Measurements from ENCODE around the gene KLRC2. TPM values are rescaled to one million over a fixed set of nuclear protein-coding genes. Genes with fewer than 3 reads are reported as not detected.
A peak's percentile ranks its signal among the peaks of the same experiment; 100 is the strongest.
"Not testable (repeated sequence)": the region's sequence is repeated elsewhere in the genome, so short reads cannot be mapped to it uniquely, and the experiment has no call there.

KLRC2 gene
- polyA plus RNA-seq, 3 donors, result 0.22 to 0.28 TPM; not detected in 1

DNA sequence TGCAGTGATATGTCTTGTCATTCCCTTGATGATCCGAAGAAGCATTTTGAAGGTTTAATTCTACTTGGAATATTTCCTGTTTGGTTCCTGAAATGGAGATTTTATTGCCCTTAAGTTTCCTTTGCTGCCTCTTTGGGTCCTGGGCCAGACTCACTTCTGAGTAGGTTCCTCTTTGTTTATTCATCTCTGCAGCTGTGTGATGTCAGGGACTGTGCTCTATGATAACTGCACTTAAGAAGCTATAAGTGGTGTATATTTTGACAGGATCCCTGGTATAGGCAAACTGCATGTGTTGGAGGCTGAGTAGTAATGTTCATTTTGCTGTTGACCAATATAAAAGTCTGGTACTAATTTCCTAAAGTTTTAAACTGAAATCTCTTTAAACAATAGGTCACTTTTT, 26.4 kb downstream of the KLRC2 start, which contains the start of gene KLRC4:
KLRC4 (minus strand) TSS at position 366 of the 400 bp plus-strand sequence; CDS start at position 184, 182 bp downstream.
- no peak for DNase-seq (ENCODE audit: extremely low read depth in 1 of 11, low read depth in 9 of 11, low spot score in 4 of 11)

DNA sequence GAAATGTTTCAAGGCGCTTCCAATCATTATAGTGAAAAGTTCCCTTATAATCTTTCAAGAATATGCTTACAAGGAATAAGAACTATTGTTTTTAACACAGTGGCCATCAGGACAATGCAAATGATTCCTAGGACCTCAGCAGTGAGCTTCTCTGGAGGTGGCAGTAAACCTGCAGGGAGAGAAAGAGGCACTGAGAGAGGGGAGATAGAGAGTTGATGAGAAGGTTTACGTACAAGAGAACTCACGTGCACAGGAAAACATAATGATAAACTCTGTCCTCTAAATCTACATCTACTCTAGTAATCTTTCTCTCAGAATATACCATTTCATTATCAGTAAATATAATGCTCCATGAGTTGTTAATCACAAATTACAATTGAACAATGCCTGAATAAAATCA, 27.0 kb downstream of the KLRC2 start:
- no peak for DNase-seq (ENCODE audit: extremely low read depth in 1 of 11, low read depth in 9 of 11, low spot score in 4 of 11)

DNA sequence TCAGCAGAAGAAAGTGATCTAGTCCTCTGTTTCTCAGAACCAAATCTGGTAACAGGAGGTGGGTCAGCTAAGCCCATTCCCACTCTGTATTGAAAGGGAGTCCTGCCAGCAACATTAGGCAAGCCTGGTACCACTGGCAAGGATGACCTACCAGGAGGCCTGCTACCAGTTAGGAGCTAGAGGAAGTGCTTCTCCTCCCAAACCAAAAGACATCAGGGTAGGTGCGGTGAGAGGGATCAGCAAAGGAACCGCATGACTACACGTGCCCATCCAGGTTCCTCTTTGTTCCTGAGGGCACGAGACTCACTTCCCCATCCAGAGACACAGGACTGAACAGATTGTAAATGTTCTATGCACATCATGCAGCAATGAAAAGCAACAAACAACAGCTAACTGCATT, 29.1 kb downstream of the KLRC2 start:
- no peak for DNase-seq (ENCODE audit: extremely low read depth in 1 of 11, low read depth in 9 of 11, low spot score in 4 of 11)

DNA sequence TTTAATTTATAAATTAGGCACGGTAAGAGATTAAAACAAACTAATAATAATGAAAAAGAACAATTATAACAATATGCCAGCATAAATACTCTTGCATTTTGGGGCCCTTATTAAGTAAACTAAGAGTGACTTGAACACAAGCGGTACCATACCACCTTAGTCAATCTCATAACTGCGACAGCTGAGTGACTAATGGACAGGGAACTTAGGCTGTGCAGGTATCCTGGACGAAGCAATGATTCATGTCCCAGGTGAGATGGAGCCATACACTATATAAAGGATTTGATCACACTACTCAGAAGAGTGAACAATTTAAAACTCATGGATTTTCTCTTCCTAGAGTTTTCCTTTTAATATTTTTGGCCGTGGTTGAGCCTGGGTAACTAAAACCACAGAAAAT, 30.5 kb downstream of the KLRC2 start:
- DNase-seq (ENCODE audit: extremely low read depth in 1 of 11, low read depth in 9 of 11, low spot score in 4 of 11), result no peak

DNA sequence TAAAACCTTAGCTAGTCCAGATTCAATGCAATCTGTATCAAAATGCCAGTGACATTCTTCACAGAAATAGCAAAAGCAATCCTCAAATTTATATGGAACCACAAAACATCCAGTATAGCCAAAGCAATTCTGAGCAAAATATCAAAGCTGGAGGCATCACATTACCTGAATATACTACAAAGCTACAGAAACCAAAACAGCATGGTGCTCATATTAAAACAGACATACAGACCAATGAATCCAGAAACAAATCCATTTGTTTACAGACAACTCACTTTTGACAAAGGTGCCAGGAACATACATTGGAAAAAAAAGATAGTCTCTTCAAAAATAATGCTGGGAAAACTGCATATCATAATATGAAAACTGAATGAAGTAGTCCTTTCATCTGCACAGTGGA, 31.0 kb downstream of the KLRC2 start:
- no peak for DNase-seq (ENCODE audit: extremely low read depth in 1 of 11, low read depth in 9 of 11, low spot score in 4 of 11)

DNA sequence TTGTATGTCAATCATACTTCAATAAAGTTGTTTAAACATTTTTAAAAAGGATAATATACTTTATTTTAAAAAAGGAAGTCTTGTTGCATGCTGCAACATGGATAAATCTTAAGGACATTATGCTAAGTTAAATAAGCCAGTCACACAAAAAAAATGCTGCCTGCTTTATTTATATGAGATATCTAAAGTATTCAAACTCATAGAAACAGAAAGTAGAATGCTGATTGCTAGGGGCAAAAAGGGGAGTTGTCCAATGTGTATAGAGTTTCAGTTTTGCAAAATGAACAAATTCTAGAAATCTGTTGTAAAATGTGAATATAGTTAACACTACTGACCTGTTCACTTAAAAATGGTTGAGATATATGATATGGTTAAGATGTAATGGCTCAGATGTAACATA, 35.0 kb downstream of the KLRC2 start:
- DNase-seq (ENCODE audit: extremely low read depth in 1 of 11, low read depth in 9 of 11, low spot score in 4 of 11), result no peak

DNA sequence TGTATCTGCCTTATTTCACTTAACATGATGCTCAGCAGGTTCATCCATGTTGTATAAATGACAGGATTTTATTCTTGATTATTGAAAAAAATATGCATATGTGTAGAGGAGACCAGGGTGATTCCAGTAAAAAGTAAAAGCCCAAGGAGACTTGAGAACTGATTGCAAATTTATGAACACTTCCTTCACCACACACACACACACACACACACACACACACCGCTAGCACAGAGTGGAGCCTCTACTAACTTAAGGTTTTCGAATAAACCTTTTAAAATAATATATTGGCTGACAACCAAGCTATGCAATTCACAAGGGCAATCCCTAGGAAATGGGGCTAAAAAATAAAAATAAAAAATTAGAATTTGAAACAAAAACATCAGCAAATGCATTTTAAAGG, 37.6 kb downstream of the KLRC2 start:
- no peak for DNase-seq (ENCODE audit: extremely low read depth in 1 of 11, low read depth in 9 of 11, low spot score in 4 of 11)

DNA sequence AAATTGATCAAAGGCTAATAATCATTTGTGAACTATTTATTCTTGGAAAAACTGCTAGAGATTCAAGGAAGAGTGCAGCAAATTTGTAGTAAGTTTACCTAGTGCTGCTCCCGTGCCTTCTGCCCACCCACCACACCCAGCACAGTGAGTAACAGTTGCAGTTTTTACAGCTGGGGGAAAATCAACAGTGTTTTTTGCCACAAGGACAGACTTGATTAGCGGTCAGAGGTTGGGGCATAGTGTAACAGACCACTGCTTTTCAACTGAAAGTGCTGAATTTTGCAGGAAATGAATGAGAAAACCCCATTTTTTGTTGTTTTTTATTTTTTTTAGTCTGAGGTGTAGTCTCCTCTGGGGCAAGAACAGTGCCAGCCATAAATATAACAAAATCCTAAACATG, 38.5 kb downstream of the KLRC2 start:
- DNase-seq (ENCODE audit: extremely low read depth in 1 of 11, low read depth in 9 of 11, low spot score in 4 of 11), result no peak

DNA sequence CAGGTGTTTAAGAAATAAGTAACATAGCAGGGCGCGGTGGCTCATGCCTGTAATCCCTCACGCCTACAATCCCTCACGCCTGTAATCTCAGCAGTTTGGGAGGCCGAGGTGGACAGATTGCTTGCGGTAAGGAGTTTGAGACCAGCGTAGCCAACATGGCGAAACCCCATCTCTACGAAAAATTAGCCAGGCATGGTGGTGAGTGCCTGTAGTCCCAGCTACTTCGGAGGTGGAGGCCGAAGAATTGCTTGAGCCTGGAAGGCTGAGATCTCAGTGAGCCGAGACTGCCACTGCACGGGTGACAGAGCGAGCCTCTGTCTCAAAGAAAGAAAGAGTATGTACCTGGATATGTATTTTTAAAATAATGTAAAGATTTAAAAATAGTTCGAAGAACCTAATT, 39.6 kb downstream of the KLRC2 start:
- not testable (repeated sequence) for DNase-seq (ENCODE audit: extremely low read depth in 1 of 11, low read depth in 9 of 11, low spot score in 4 of 11)

DNA sequence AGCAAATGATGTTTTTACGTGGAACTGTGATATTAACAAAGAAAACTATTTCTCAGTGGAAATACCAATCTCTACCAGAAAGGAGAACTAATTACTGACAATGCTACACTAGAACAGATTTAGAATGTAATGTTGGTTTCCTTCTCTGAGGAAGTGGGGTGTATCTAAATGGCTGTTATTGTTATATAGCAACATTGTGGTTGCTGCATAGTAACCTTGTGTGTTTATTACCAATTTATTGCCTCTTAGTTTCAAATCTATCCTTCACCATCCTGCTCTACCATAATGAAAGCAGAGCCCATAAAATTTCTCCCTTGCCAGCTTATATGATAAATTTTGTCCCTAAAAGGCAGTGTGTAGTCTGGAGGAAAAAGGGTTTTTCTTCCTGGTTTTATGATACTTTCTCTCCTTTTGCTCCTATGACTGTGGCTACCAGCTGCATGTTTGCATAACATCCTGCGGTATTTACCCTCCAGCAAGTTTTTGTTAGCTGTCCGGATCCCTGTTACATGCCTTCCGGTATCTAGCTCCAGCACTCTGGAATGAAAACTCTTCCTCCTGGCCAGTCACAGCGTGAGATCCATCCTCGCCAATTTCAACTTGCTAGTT, 40.3 kb downstream of the KLRC2 start:
- peak in 2 of 11 donors; percentile 6 to 22 for DNase-seq (ENCODE audit: extremely low read depth in 1 of 11, low read depth in 9 of 11, low spot score in 4 of 11)

DNA sequence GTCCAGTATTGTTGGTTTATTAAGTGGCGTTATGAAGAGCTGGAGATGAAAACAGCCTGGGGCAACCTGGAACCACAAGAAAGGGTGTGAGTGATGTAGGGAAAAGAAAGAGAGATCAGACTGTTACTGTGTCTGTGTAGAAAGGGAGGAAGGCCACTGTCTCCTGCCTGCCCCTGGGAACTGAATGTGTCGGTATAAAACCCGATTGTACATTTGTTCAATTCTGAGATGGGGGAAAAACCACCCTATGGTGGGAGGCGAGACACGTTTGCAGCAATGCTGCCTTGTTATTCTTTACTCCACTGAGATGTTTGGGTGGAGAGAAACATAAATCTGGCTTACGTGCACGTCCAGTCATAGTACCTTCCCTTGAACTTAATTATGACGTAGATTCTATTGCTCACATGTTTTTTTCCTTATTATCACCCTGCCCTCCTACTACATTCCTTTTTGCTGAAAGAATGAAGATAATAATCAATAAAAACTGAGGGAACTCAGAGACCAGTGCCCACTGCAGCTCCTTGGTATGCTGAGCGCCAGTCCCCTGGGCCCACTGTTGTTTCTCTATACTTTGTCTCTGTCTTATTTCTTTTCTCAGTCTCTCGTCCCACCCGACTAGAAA, 41.2 kb downstream of the KLRC2 start:
- DNase-seq (ENCODE audit: extremely low read depth in 1 of 11, low read depth in 9 of 11, low spot score in 4 of 11), result not testable (repeated sequence)

DNA sequence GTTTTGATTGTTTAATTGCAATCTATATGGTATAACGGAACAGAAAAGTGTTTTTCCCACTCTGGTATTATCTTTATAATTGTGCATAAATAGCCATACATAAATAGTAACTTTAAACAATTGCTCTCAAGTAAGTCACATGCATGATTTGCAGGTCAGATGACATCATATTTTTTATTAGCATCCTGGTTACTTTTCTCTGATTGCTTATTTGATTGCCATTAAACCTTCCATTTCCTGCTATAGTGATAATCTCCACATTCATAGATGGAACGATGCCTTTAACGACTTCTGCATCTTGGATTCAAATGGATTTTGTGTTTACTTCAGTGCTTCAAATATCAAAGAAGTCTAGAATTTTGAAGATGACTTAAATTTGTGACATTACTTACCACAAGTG, 42.5 kb downstream of the KLRC2 start:
- DNase-seq (ENCODE audit: extremely low read depth in 1 of 11, low read depth in 9 of 11, low spot score in 4 of 11), result no peak

DNA sequence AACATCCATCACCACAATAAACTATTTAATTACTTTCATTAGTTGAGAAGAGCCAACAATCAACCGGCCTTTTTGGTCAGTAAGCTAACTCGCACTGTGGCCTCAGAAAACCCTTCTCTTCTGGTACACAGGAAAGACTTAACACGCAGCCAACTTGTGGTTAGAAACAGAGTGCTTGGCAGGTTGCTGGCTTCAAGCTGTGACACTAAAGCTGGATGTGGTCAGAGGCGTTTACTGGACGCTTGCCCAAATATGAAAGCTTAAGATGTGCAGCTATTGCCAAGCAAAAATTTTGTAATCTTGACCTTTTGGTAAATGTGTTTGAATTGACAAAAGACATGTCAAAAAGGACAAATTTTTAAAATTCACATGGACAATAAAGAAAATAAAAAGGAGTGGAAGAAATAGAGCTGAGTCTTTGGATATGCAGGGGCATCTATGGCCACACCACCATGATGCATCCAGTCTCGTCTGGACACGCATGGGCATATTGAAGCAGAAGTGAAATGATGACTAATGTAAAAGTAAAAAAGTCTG, 43.3 kb downstream of the KLRC2 start:
- no peak for DNase-seq (ENCODE audit: extremely low read depth in 1 of 11, low read depth in 9 of 11, low spot score in 4 of 11)

DNA sequence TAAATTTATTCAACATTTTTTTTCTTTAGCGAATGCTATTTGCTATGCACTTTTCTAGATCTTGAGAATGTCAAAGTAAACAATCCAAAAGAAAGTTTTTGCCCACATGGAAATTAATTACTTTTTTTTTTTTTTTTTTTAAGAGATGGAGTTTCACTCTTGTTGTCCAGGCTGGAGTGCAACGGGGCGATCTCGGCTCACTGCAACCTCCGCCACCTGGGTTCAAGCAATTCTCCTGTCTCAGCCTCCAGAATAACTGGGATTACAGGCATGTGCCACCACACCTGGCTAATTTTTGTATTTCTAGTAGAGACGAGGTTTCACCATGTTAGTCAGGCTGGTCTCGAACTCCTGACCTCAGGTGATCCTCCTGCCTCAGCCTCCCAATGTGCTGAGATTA, 44.8 kb downstream of the KLRC2 start:
- not testable (repeated sequence) for DNase-seq (ENCODE audit: extremely low read depth in 1 of 11, low read depth in 9 of 11, low spot score in 4 of 11)

DNA sequence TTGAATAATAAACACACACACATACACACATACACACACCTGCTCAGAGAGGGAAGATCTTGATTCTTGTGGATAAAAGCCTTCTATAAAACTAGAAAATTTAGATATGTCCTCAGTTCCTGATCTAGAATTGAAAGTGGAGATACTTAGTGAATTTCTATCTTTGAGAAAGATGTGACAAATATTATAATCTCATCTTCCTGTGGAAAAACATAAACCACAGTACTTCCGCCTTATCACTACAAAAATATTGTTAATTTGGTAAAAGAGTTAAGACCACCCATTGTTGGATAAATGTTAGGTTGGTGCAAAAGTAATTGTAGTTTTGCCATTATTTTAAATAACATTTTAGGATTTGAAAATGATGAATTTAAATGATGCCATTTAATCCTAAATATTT, 45.9 kb downstream of the KLRC2 start, which contains the start of gene KLRK1:
KLRK1 (minus strand) TSS at position 138 of the 400 bp plus-strand sequence. CDS start 1,231 bp downstream, outside the sequence.
- DNase-seq (ENCODE audit: extremely low read depth in 1 of 11, low read depth in 9 of 11, low spot score in 4 of 11), result no peak

DNA sequence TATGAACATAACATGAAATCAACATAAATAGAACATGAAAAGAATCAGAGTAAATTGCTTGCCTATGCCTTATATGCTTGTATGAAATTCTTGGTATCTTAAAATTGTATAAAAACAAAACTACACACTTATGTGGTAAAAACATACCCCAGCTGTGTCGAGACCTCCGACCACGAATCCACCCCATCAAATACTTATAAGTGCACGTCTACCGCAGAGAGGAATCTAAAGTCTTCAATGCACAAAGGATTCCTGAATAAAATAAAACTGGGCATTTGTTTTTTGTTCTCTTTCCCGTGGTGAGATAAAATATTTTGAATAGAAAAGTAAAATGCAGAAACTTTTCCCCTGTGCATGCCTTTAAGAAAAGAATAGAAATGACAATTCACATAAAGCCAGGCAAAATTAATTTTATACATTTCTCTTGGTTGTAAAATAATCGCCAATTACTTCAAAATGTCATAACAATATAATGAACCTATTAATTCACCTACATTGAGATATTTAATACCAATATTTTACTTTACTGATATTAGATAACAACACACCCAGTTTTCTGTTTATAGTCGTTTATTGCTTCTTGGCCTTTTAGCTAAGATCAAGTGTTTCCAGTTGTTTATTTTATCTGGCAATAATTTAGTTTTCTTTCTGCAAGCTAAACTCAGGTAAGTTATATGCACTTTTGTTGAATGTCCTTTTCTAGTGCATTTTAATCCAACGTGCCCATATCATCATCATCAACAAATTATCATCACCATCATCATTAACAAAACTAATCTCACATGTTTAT, 47.0 kb downstream of the KLRC2 start:
- no peak for DNase-seq (ENCODE audit: extremely low read depth in 1 of 11, low read depth in 9 of 11, low spot score in 4 of 11)

DNA sequence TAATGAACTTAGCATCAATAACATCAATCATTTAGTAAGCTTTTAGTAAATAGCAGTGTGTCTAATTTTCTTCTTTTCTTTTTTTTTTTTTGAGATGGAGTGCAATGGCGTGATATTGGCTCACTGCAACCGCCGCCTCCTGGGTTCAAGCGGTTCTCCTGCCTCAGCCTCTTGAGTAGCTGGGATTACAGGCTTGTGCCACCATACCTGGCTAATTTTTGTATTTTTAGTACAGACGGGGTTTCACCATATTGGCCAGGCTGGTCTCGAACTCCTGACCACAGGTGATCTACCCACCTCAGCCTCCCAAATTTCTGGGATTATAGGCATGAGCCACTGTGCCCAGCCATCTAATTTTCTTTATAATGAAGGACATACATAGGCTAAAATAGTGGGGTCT, 48.3 kb downstream of the KLRC2 start:
- DNase-seq (ENCODE audit: extremely low read depth in 1 of 11, low read depth in 9 of 11, low spot score in 4 of 11), result not testable (repeated sequence)

DNA sequence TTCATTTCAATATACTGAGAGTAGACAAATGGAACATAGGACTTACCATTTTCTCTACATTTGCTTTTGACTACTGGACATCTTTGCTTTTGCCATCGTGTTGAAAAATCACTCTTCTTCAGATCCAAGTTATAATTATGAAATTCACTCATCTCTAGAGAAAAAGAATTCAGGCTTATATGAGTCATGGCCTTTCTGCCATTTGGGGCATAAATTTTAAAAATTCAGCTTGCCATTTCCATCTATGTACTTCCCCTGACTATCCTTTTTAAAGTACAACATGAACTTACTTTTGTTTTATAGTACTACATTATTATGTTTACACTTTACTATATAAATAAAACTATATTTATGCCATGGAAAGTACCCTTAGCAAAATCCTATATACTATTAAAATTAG, 49.0 kb downstream of the KLRC2 start:
- DNase-seq (ENCODE audit: extremely low read depth in 1 of 11, low read depth in 9 of 11, low spot score in 4 of 11), result no peak

DNA sequence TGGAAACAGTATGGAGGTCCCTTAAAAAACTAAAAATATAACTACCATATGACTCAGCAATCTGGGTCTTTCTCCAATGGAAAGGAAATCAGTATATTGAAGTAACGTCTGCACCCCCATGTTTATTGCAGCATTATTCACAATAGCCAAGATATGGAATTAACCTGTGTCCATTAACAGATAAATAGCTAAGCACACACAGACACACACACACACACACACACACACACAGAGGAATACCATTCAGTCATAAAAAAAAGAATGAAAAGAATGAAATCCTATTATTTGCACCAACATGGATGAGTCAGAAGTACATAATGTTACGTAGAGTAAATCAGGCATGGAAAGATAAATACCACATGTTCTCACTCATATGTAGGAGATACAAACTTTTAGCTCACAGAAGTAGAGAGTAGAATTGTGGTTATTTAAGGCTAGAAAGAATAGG, 50.6 kb downstream of the KLRC2 start:
- no peak for DNase-seq (ENCODE audit: extremely low read depth in 1 of 11, low read depth in 9 of 11, low spot score in 4 of 11)

DNA sequence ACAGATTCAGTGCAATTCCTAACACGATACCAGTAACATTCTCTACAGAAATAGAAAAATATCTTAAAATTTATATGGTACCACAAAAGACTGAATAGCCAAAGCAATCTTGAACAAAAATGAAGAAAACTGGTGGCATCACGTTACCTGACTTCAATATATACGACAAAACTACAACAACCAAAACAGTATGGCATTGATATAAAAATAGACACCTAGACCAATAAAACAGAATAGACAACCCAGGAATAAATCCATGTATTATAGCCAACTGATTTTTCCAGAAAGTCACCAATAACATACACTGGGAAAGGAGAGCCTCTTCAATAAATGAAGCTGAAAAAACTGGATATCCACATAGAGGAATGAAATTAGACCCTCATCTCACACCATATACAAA, 51.6 kb downstream of the KLRC2 start:
- DNase-seq (ENCODE audit: extremely low read depth in 1 of 11, low read depth in 9 of 11, low spot score in 4 of 11), result no peak
